ENCODE results near the gene AKR1C4.

DNA sequence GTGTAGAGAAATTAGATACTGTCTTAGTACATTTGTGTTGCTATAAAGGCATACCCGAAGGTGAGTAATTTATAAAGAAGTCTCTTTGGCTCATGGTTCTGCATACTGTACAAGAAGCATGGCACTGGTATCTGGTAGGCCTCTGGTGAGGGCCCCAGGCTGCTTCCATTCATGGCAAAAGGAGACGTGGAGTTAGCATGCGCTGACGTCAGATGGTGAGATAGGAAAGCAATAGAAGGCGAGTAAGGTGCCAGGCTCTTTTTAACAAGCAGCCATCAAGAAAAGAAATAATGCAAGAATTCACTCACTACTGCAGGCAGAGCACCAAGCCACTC, 49.8 kb upstream of the AKR1C4 start:
- TF ChIP-seq CTCF (IDR thresholded peaks at IDR 0.05; ENCODE audit: poor library complexity), result no peak
- no peak for TF ChIP-seq EZH2 (IDR thresholded peaks at IDR 0.05; ENCODE audit: borderline replicate concordance)
- TF ChIP-seq EZH2phosphoT487 (IDR thresholded peaks at IDR 0.05; ENCODE audit: low read depth, severe bottlenecking, unreplicated experiment), result no peak

Measured in hepatocyte (in vitro differentiated cells).